Measurements from ENCODE around the gene TLE3. TPM values are rescaled to one million over a fixed set of nuclear protein-coding genes. Genes with fewer than 3 reads are reported as not detected.

The TLE3 gene
- total and polyA plus RNA-seq, 2 of the 13 experiments (the other 11 are each of a cell fraction or from before 2014, with no cell fraction given): 11.9 to 13.8 TPM

DNA sequence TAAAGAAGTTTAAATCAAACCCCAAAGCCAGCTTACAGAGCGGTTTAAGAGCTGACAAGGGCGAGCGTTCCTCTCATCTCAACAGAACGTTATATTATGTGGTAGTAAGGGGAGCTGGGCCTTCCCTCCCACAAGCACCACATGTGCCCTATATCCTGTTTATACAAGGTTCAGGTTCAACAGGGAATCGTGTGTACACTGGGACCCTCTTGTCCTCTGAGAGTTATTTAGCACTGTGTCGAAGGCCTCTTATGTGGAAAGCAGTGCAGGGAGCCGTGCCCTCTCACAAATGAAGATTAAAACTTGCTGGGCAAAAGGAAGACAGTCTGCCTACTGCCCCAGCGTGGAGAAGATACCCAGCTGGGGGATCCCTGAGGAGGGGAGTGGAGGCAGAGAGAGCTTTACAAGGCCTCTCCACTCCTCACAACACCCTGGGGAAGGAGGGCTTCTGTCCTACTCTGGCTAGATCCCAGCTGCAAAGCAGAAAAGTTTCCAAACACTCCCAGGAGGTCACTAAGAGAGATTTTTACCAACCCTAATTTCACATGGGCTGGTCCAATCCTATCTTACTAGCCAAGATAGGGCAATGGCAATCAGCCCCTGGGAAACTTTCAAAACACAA, 2.9 kb downstream of the TLE3 start (continued):
- TF ChIP-seq, protein P1, sequence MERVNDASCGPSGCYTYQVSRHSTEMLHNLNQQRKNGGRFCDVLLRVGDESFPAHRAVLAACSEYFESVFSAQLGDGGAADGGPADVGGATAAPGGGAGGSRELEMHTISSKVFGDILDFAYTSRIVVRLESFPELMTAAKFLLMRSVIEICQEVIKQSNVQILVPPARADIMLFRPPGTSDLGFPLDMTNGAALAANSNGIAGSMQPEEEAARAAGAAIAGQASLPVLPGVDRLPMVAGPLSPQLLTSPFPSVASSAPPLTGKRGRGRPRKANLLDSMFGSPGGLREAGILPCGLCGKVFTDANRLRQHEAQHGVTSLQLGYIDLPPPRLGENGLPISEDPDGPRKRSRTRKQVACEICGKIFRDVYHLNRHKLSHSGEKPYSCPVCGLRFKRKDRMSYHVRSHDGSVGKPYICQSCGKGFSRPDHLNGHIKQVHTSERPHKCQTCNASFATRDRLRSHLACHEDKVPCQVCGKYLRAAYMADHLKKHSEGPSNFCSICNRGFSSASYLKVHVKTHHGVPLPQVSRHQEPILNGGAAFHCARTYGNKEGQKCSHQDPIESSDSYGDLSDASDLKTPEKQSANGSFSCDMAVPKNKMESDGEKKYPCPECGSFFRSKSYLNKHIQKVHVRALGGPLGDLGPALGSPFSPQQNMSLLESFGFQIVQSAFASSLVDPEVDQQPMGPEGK (CRISPR knock-in tag; IDR thresholded peaks at IDR 0.05): peak; percentile 34; the same call in 1 of the 2 replicates
- TF ChIP-seq, protein P2, sequence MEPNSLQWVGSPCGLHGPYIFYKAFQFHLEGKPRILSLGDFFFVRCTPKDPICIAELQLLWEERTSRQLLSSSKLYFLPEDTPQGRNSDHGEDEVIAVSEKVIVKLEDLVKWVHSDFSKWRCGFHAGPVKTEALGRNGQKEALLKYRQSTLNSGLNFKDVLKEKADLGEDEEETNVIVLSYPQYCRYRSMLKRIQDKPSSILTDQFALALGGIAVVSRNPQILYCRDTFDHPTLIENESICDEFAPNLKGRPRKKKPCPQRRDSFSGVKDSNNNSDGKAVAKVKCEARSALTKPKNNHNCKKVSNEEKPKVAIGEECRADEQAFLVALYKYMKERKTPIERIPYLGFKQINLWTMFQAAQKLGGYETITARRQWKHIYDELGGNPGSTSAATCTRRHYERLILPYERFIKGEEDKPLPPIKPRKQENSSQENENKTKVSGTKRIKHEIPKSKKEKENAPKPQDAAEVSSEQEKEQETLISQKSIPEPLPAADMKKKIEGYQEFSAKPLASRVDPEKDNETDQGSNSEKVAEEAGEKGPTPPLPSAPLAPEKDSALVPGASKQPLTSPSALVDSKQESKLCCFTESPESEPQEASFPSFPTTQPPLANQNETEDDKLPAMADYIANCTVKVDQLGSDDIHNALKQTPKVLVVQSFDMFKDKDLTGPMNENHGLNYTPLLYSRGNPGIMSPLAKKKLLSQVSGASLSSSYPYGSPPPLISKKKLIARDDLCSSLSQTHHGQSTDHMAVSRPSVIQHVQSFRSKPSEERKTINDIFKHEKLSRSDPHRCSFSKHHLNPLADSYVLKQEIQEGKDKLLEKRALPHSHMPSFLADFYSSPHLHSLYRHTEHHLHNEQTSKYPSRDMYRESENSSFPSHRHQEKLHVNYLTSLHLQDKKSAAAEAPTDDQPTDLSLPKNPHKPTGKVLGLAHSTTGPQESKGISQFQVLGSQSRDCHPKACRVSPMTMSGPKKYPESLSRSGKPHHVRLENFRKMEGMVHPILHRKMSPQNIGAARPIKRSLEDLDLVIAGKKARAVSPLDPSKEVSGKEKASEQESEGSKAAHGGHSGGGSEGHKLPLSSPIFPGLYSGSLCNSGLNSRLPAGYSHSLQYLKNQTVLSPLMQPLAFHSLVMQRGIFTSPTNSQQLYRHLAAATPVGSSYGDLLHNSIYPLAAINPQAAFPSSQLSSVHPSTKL (CRISPR knock-in tag; IDR thresholded peaks at IDR 0.05): peak; percentile 72
- peak; percentile 55; the same call in 1 of the 2 replicates for TF ChIP-seq ZNF652 (CRISPR knock-in tag; IDR thresholded peaks at IDR 0.05; ENCODE audit: borderline replicate concordance, low read depth)
- 0 out of 2 replicates have a peak, but pooled peaks have one; percentile 25 for TF ChIP-seq GFI1 (CRISPR knock-in tag; IDR thresholded peaks at IDR 0.05; ENCODE audit: borderline replicate concordance)
- peak; percentile 64 for TF ChIP-seq IKZF4 (CRISPR knock-in tag; IDR thresholded peaks at IDR 0.05; ENCODE audit: borderline replicate concordance, low read depth, not compliant biosample characterization)
- TF ChIP-seq SALL1 (CRISPR knock-in tag; IDR thresholded peaks at IDR 0.05): peak; percentile 67
- no peak for TF ChIP-seq ZNF567 (CRISPR knock-in tag; IDR thresholded peaks at IDR 0.05; ENCODE audit: borderline replicate concordance)
- TF ChIP-seq, protein P3, sequence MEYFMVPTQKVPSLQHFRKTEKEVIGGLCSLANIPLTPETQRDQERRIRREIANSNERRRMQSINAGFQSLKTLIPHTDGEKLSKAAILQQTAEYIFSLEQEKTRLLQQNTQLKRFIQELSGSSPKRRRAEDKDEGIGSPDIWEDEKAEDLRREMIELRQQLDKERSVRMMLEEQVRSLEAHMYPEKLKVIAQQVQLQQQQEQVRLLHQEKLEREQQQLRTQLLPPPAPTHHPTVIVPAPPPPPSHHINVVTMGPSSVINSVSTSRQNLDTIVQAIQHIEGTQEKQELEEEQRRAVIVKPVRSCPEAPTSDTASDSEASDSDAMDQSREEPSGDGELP (IDR thresholded peaks at IDR 0.05; ENCODE audit: borderline replicate concordance, low read depth): peak; percentile 57; the same call in 1 of the 2 replicates
- TF ChIP-seq KAT8 (CRISPR knock-in tag; IDR thresholded peaks at IDR 0.05): 0 out of 2 replicates have a peak, but pooled peaks have one; percentile 36
- TF ChIP-seq SAP130 (CRISPR knock-in tag; IDR thresholded peaks at IDR 0.05; ENCODE audit: low read depth): peak; percentile 87
- peak; percentile 72; the same call in 1 of the 2 replicates for TF ChIP-seq ETV5 (CRISPR knock-in tag; IDR thresholded peaks at IDR 0.05; ENCODE audit: borderline replicate concordance)
- no peak for TF ChIP-seq ZNF383 (CRISPR knock-in tag; IDR thresholded peaks at IDR 0.05; ENCODE audit: borderline replicate concordance)
- TF ChIP-seq MLLT10 (CRISPR knock-in tag; IDR thresholded peaks at IDR 0.05): no peak
- TF ChIP-seq, protein P4, sequence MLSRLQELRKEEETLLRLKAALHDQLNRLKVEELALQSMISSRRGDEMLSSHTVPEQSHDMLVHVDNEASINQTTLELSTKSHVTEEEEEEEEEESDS (CRISPR knock-in tag; IDR thresholded peaks at IDR 0.05; ENCODE audit: borderline replicate concordance): no peak
- TF ChIP-seq BCL6 (CRISPR knock-in tag; IDR thresholded peaks at IDR 0.05): peak; percentile 68
- no peak for TF ChIP-seq PAWR (CRISPR knock-in tag; IDR thresholded peaks at IDR 0.05; ENCODE audit: borderline replicate concordance)
- peak; percentile 25; the same call in 1 of the 2 replicates for TF ChIP-seq SOX5 (CRISPR knock-in tag; IDR thresholded peaks at IDR 0.05; ENCODE audit: borderline replicate concordance)
- TF ChIP-seq FOXA1 (IDR thresholded peaks at IDR 0.05): no peak
- peak; percentile 75 for TF ChIP-seq FOXA1 (CRISPR knock-in tag; IDR thresholded peaks at IDR 0.05)
- TF ChIP-seq, protein P5, sequence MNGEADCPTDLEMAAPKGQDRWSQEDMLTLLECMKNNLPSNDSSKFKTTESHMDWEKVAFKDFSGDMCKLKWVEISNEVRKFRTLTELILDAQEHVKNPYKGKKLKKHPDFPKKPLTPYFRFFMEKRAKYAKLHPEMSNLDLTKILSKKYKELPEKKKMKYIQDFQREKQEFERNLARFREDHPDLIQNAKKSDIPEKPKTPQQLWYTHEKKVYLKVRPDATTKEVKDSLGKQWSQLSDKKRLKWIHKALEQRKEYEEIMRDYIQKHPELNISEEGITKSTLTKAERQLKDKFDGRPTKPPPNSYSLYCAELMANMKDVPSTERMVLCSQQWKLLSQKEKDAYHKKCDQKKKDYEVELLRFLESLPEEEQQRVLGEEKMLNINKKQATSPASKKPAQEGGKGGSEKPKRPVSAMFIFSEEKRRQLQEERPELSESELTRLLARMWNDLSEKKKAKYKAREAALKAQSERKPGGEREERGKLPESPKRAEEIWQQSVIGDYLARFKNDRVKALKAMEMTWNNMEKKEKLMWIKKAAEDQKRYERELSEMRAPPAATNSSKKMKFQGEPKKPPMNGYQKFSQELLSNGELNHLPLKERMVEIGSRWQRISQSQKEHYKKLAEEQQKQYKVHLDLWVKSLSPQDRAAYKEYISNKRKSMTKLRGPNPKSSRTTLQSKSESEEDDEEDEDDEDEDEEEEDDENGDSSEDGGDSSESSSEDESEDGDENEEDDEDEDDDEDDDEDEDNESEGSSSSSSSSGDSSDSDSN (CRISPR knock-in tag; IDR thresholded peaks at IDR 0.05): no peak
- TF ChIP-seq FOXO1 (CRISPR knock-in tag; IDR thresholded peaks at IDR 0.05): peak; percentile 66; the same call in 1 of the 2 replicates
